22Rv1 (cell line): ENCODE results near the gene ARPC2.

Experiments
- CTCF ChIP-seq: fragments of 450-650 bp; IDR thresholded peaks from 2 replicates; pipeline ENCODE4 v1.5.1; 2017; ENCODE audit warnings: mild to moderate bottlenecking
- ZFX ChIP-seq: fragments of 450-650 bp; IDR thresholded peaks from 2 replicates; pipeline ENCODE4 v1.6.1; 2017; ENCODE audit warnings: antibody characterized with exemption, borderline replicate concordance

- TF ChIP-seq CTCF (no peak), ZFX (no peak)
Measured at GRCh38 chr2:218274586-218274985, 57.6 kb downstream of the ARPC2 start.
